Epithelial cell of esophagus (primary cell): ENCODE measurements around the gene LMX1B.

Experiments
- DNase-seq: peaks from one replicate; pipeline ENCODE4 v3.0.0; 2010; ENCODE audit warnings: low read depth
- H3K4me3 ChIP-seq: 2 replicates; pipeline ENCODE4 v1.5.1; 2011; ENCODE audit warnings: mild to moderate bottlenecking, low read length, control low read depth
- CTCF ChIP-seq: IDR thresholded peaks from 2 replicates; pipeline ENCODE4 v1.5.1; 2011; ENCODE audit warnings: low read depth, mild to moderate bottlenecking, low read length, control low read depth, inconsistent platforms; ENCODE audit not compliant: insufficient read depth; ENCODE audit errors: missing control alignments

LMX1B gene

GRCh38 chr9:126617823-126618165, 4.1 kb downstream of the LMX1B start:
- no peak overlapping the region for H3K4me3 ChIP-seq
- DNase-seq = no peak
- no peak for TF ChIP-seq CTCF

- TF ChIP-seq CTCF = no peak
- no peak for DNase-seq
- no peak overlapping the region for H3K4me3 ChIP-seq
These were observed 4.5 kb downstream of the LMX1B start for GRCh38 chr9:126618190-126618584.

GRCh38 chr9:126618585-126619360, 5.0 kb downstream of the LMX1B start:
- DNase-seq = no peak
- no peak for TF ChIP-seq CTCF
- H3K4me3 ChIP-seq = no peak overlapping the region

GRCh38 chr9:126619361-126620135, 5.8 kb downstream of the LMX1B start:
- no peak overlapping the region for H3K4me3 ChIP-seq
- DNase-seq = no peak
- TF ChIP-seq CTCF = no peak

- no peak for DNase-seq
- TF ChIP-seq CTCF = no peak
- H3K4me3 ChIP-seq = no peak overlapping the region
These were observed 6.8 kb downstream of the LMX1B start for GRCh38 chr9:126620478-126620877.

- TF ChIP-seq CTCF = no peak
- DNase-seq = no peak
- H3K4me3 ChIP-seq = no peak overlapping the region
These were observed 7.6 kb downstream of the LMX1B start for GRCh38 chr9:126621061-126621918.
